ENCODE measurements around the gene SHC3. TPM values are rescaled to one million over a fixed set of nuclear protein-coding genes. Genes with fewer than 3 reads are reported as not detected.

The SHC3 gene
- total RNA-seq, 1 donor from 2014 or later, result 0.85 TPM

DNA sequence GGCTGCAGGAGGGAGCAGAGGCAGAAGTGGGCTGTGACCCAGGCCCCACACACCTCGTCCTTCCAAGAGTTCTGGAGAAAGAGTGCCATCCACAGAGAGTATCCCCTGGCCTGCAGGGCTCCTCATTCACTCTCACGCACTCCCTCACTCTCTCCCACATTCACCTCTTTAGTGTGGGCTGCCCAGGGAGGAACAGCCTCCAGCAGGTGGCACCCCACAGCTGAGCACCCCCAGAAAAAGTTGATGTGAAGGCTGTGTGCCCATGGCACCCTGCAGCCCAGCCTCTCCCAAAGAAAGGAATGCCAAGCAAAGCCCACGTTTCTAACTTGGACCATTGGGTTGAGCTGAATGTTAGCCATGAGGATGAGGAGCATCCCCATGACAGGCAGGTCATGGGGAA, 4.5 kb upstream of the SHC3 start:
- DNase-seq (ENCODE audit: low spot score in 2 of 2), result no peak
- intact Hi-C loops (cut with DNase I), result loop anchor here (5.0 kb wide), 1 partner anchor 129 kb away; the partner anchor contains the start of gene CKS2
- Histone ChIP-seq H3K27ac (no peak overlapping the region), H3K4me3 (no peak overlapping the region), H3K36me3 (no peaks in the 10 kb centered on the region), H3K9me3 (no peaks in the 10 kb centered on the region), H3K4me1 (peaks cover 5 to 7% of the 10 kb centered on the region in 2 donors), H3K27me3 (no peaks in the 10 kb centered on the region)
- TF ChIP-seq, protein P1, sequence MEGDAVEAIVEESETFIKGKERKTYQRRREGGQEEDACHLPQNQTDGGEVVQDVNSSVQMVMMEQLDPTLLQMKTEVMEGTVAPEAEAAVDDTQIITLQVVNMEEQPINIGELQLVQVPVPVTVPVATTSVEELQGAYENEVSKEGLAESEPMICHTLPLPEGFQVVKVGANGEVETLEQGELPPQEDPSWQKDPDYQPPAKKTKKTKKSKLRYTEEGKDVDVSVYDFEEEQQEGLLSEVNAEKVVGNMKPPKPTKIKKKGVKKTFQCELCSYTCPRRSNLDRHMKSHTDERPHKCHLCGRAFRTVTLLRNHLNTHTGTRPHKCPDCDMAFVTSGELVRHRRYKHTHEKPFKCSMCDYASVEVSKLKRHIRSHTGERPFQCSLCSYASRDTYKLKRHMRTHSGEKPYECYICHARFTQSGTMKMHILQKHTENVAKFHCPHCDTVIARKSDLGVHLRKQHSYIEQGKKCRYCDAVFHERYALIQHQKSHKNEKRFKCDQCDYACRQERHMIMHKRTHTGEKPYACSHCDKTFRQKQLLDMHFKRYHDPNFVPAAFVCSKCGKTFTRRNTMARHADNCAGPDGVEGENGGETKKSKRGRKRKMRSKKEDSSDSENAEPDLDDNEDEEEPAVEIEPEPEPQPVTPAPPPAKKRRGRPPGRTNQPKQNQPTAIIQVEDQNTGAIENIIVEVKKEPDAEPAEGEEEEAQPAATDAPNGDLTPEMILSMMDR (IDR thresholded peaks at IDR 0.05), result no peak

DNA sequence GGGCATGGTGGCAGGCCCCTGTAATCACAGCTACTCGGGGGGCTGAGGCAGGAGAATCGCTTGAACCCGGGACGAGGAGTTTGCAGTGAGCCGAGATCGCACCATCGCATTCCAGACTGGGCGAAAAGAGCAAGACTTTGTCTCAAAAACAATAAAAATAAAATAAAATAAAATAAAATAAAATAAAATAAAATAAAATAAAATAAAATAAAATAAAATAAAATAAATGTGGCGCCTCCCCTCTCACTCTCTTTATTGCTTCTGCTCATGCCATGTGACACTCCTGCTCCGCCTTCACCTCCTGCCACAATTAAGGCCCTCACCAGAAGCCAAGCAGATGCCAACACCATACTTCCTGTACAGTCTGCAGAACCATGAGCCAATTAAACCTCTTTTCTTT, 3.8 kb upstream of the SHC3 start:
- Histone ChIP-seq H3K27ac (no peak overlapping the region), H3K36me3 (no peaks in the 10 kb centered on the region), H3K9me3 (no peaks in the 10 kb centered on the region), H3K4me1 (peaks cover 7 to 10% of the 10 kb centered on the region in 2 donors), H3K4me3 (no peak overlapping the region), H3K27me3 (peaks cover 3% of the 10 kb centered on the region)
- no peak for DNase-seq (ENCODE audit: low spot score in 2 of 2)
- TF ChIP-seq, protein P1 (IDR thresholded peaks at IDR 0.05), result no peak
- intact Hi-C loops (cut with DNase I), result loop anchor here (5.0 kb wide), 1 partner anchor 130 kb away; the partner anchor contains the start of gene CKS2

DNA sequence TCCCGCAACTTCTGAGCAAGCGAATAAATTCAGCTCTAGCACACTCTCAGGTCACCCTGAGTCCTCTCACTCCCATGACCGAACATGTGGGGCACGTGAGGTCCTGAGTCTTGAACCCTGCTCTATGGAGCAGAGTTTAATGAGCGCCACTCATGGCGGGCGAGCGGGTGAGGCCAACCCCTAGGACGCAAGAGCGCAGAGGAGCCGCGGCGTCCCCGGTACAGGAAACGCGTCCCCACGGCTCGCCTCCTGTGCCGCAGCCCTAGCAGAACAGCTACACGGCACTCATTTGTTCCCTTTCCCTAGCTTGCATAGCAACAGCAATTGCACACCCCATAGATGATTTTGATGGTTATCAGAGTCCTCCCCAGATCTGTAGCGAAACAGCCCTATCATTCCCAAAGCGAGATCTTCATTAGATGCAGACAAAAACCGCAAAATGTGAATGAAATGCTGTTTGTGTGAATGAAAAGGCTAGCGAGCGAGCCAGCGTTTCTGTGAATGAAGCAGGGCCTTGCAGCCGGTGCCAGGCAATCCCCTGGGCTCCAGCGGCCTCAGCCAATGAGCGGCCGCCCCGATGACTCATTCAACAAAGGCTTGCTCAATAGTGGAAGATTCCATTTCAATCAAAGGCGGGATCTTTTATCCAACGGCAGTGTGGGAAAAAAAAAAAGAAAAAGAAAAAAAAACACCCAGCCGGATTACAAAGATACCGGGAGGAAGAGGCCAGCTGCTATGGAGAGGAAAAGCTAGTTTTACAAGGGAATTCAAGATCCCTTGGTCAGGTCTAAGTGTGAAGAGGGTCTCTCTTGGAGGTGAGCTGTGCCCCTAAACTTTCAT, 1.5 kb upstream of the SHC3 start:
- Histone ChIP-seq H3K27me3 (peaks cover 4% of the 10 kb centered on the region), H3K9me3 (no peaks in the 10 kb centered on the region), H3K4me1 (peaks cover 7 to 10% of the 10 kb centered on the region in 2 donors), H3K4me3 (peak overlapping the region; percentile 41 to 66), H3K27ac (peak overlapping the region; percentile 60 to 82), H3K36me3 (no peaks in the 10 kb centered on the region)
- intact Hi-C loops (cut with DNase I), result loop anchor here (5.0 kb wide), 1 partner anchor 132 kb away; the partner anchor contains the start of gene CKS2
- TF ChIP-seq, protein P1 (IDR thresholded peaks at IDR 0.05), result no peak
- DNase-seq (ENCODE audit: low spot score in 2 of 2), result peak; percentile 56 to 92

DNA sequence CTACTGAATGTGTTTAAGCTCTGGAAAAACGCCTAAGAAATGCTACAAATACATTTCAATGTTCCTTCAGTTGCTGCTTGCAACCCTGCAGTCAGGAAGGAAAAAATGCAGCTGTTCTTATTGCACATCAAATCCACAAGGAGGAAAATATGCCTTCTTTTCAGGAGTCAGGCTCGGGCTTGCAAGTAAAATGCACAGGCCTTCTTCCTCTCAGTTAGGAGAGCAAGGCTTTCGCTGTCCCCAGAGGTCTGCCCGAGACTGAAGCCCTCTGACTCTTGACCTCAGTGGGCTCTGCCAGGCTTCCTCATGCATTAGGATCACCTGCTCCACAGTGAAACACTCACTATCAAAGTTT, 899 bp upstream of the SHC3 start:
- Histone ChIP-seq H3K9me3 (no peaks in the 10 kb centered on the region), H3K4me3 (peak overlapping the region; percentile 41 to 66), H3K4me1 (peaks cover 7 to 10% of the 10 kb centered on the region in 2 donors), H3K27ac (peak overlapping the region; percentile 60 to 82), H3K27me3 (peaks cover 4% of the 10 kb centered on the region), H3K36me3 (no peaks in the 10 kb centered on the region)
- intact Hi-C loops (cut with DNase I), result no loop called here
- TF ChIP-seq, protein P1 (IDR thresholded peaks at IDR 0.05), result no peak
- no peak for DNase-seq (ENCODE audit: low spot score in 2 of 2)

DNA sequence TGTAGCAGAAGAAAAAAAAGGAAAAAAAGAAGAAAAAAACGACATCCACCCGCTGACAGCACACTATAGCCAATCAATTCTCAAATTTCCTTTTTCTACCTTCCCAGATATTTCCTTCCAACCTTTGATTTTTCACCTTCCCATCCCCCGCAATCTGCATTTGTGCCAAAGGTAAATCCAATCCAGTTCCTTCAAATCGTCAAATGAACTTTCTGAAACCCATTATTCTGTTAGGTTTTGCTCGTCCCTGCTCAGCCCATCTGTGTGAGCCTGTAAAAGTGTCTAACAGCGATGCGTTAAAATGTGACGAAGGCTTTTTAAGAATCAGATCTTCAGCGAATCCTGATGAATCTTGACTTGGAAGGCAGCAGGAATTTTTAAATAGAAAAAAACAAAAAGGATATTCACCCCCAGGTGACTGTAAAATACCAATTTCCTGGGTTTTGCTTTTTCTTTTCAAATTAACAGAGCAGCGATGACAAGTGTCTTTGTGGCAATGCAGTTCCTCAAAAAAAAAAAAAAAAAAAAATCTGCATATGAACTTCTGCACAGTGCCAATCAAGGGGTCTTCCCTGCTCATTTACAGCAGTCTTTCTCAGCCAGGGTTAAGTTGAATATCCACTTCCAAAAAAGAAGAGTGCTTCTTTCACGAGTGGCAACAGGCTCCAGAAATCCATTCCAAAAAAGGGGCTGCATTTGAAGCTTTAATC, 367 bp upstream of the SHC3 start:
- H3K36me3 ChIP-seq, result no peaks in the 10 kb centered on the region
- TF ChIP-seq, protein P1 (IDR thresholded peaks at IDR 0.05), result no peak
- H3K4me1 ChIP-seq, result peaks cover 7 to 10% of the 10 kb centered on the region in 2 donors
- no peaks in the 10 kb centered on the region for H3K9me3 ChIP-seq
- peak overlapping the region in 1 of 2 donors; percentile 82 for H3K27ac ChIP-seq
- DNase-seq (ENCODE audit: low spot score in 2 of 2), result no peak
- H3K27me3 ChIP-seq, result peaks cover 4% of the 10 kb centered on the region
- intact Hi-C loops (cut with DNase I), result no loop called here
- peak overlapping the region; percentile 43 to 66 for H3K4me3 ChIP-seq

Measured in ascending aorta (tissue), 2 donors.